BJ (cell line): ENCODE measurements around the gene ANGPTL8. TPM values are rescaled to one million over a fixed set of nuclear protein-coding genes. Genes with fewer than 3 reads are reported as not detected.

ENCODE experiments used
- CTCF ChIA-PET: fragments of 350-600 bp; formaldehyde crosslinking; extraction: SDS; loops from one replicate; lab custom pipeline; 2021; ENCODE audit warnings: antibody characterized with exemption, inconsistent platforms; lab: Yijun Ruan, JAX
- POLR2A ChIA-PET: fragments of 300-600 bp; sonication (Branson Sonifier 250); formaldehyde crosslinking; extraction: SDS; loops from one replicate; lab custom pipeline; 2021; ENCODE audit warnings: antibody characterized with exemption; lab: Charles Lee
- DNase-seq: peaks from one replicate; pipeline ENCODE4 v3.0.0-alpha.2; 2011; ENCODE audit warnings: low read depth
- H3K27me3 ChIP-seq: 2 replicates; pipeline ENCODE4 v1.6.0; 2011; ENCODE audit warnings: low read length; ENCODE audit not compliant: control insufficient read depth, insufficient read depth
- H3K36me3 ChIP-seq: 2 replicates; pipeline ENCODE4 v1.5.1; 2011; ENCODE audit warnings: low read length; ENCODE audit not compliant: control insufficient read depth, insufficient read depth
- H3K4me3 ChIP-seq: 2 replicates; pipeline ENCODE4 v1.5.1; 2011; ENCODE audit warnings: low read depth, mild to moderate bottlenecking, control low read depth, low read length
- CTCF ChIP-seq: IDR thresholded peaks from 2 replicates; pipeline ENCODE4 v1.5.1; 2011; ENCODE audit warnings: low read depth, mild to moderate bottlenecking, control low read depth, inconsistent platforms, low read length, moderate library complexity; ENCODE audit not compliant: insufficient read depth
- polyA plus RNA-seq: library from polyadenylated mRNA; depleted of rRNA; stranded (reverse); fragments of >200 nt; gene quantifications from 2 replicates; pipeline ENCODE4 v1.2.3, GENCODE V29; 2011

Gene ANGPTL8
- polyA plus RNA-seq, 1 experiment, result not detected

GRCh38 chr19:11251217-11251616, 11.8 kb downstream of the ANGPTL8 start:
- H3K36me3 ChIP-seq, result peaks cover 16% of the 10 kb centered on the region
- no peak for TF ChIP-seq CTCF
- DNase-seq, result no peak
- H3K27me3 ChIP-seq, result no peaks in the 10 kb centered on the region
- ChIA-PET POLR2A (no interaction called here), CTCF (interaction anchor here (1.4 kb wide), 1 partner anchor 231 kb away, joined by 4 read pairs; no protein-coding TSS in a partner anchor)
- no peak overlapping the region for H3K4me3 ChIP-seq

GRCh38 chr19:11251650-11252314, 12.4 kb downstream of the ANGPTL8 start:
- POLR2A ChIA-PET, result no interaction called here
- TF ChIP-seq CTCF, result no peak
- no peak overlapping the region for H3K4me3 ChIP-seq
- CTCF ChIA-PET, result interaction anchor here (1.4 kb wide), 1 partner anchor 231 kb away, joined by 4 read pairs; no protein-coding TSS in a partner anchor
- DNase-seq, result no peak
- peaks cover 16% of the 10 kb centered on the region for H3K36me3 ChIP-seq
- H3K27me3 ChIP-seq, result no peaks in the 10 kb centered on the region

GRCh38 chr19:11252665-11253355, 13.4 kb downstream of the ANGPTL8 start:
- Histone ChIP-seq H3K36me3 (peaks cover 14% of the 10 kb centered on the region), H3K4me3 (no peak overlapping the region), H3K27me3 (no peaks in the 10 kb centered on the region)
- DNase-seq, result no peak
- ChIA-PET CTCF (interaction anchor here (0.8 kb wide), 1 partner anchor 9 kb away, joined by 3 read pairs; no protein-coding TSS in a partner anchor), POLR2A (interaction anchor here (0.6 kb wide), 1 partner anchor 85 kb away, joined by 12 read pairs; no protein-coding TSS in a partner anchor)
- no peak for TF ChIP-seq CTCF

- no peak for DNase-seq
- H3K36me3 ChIP-seq, result peaks cover 10% of the 10 kb centered on the region
- H3K4me3 ChIP-seq, result no peak overlapping the region
- ChIA-PET CTCF (interaction anchor here (0.6 to 3.6 kb wide), 3 partner anchors 12 to 1338 kb away, joined by 3 to 26 read pairs (median 8); no protein-coding TSS in a partner anchor), POLR2A (no interaction called here)
- no peak for TF ChIP-seq CTCF
- no peaks in the 10 kb centered on the region for H3K27me3 ChIP-seq
Measured at GRCh38 chr19:11254666-11255065, 15.2 kb downstream of the ANGPTL8 start.

- no peak overlapping the region for H3K4me3 ChIP-seq
- DNase-seq, result no peak
- no peaks in the 10 kb centered on the region for H3K27me3 ChIP-seq
- CTCF ChIA-PET, result interaction anchor here (0.8 to 3.6 kb wide), 3 partner anchors 13 to 227 kb away, joined by 3 to 26 read pairs (median 8); no protein-coding TSS in a partner anchor
- H3K36me3 ChIP-seq, result peaks cover 5% of the 10 kb centered on the region
- no peak for TF ChIP-seq CTCF
- POLR2A ChIA-PET, result interaction anchor here (0.6 kb wide), 1 partner anchor 23 kb away, joined by 7 read pairs; no protein-coding TSS in a partner anchor
Measured at GRCh38 chr19:11256189-11256588, 16.8 kb downstream of the ANGPTL8 start.
